Left ventricle myocardium inferior (tissue), 1 donor: Measurements from ENCODE around the gene SETDB2. TPM values are rescaled to one million over a fixed set of nuclear protein-coding genes. Genes with fewer than 3 reads are reported as not detected.
"Not testable (repeated sequence)": the region's sequence is repeated elsewhere in the genome, so short reads cannot be mapped to it uniquely, and the experiment has no call there.

Experiments used
- DNase-seq: peaks from one replicate; pipeline ENCODE4 v3.0.0-alpha.2; 2020
- H3K27ac ChIP-seq: fragments of 200-600 bp; replicated peaks from 2 replicates; pipeline ENCODE4 v1.8.0; 2021
- H3K27me3 ChIP-seq: fragments of 200-600 bp; 2 replicates; pipeline ENCODE4 v1.8.0; 2021; ENCODE audit warnings: low read depth
- H3K36me3 ChIP-seq: fragments of 200-600 bp; 2 replicates; pipeline ENCODE4 v1.8.0; 2021
- H3K4me1 ChIP-seq: fragments of 200-600 bp; 2 replicates; pipeline ENCODE4 v1.8.0; 2021
- H3K4me3 ChIP-seq: fragments of 200-600 bp; 2 replicates; pipeline ENCODE4 v1.8.0; 2021; ENCODE audit warnings: mild to moderate bottlenecking, moderate library complexity
- H3K9me3 ChIP-seq: fragments of 200-600 bp; replicated peaks from 2 replicates; pipeline ENCODE4 v1.8.0; 2021
- CTCF ChIP-seq: fragments of 200-600 bp; IDR thresholded peaks from 2 replicates; pipeline ENCODE4 v1.8.0; 2021; ENCODE audit warnings: antibody characterized with exemption, mild to moderate bottlenecking, borderline replicate concordance
- intact Hi-C: fragments of 100-400 bp; cut with micrococcal nuclease; formaldehyde crosslinking; loops from one replicate; pipeline ENCODE4 v1.11.0; 2022
- total RNA-seq: library from RNA; stranded (reverse); fragmentation: NEBNext Ultra II Directional; extraction: Animal tissue kit (Norgen Biotek cat#: 25700); gene quantifications from one replicate; pipeline ENCODE4 v1.2.1, GENCODE V29; 2021
- donor health status: DM: no; HTN: yes; CAD: no; lungs with severe emphysema.

SETDB2 gene
- total RNA-seq, 1 donor from 2014 or later, result 17.8 TPM

GRCh38 chr13:49488563-49488962, 44.5 kb downstream of the SETDB2 start:
- peaks cover 56% of the 10 kb centered on the region for H3K36me3 ChIP-seq
- H3K9me3 ChIP-seq, result no peaks in the 10 kb centered on the region
- no peaks in the 10 kb centered on the region for H3K4me1 ChIP-seq
- no peaks in the 10 kb centered on the region for H3K27me3 ChIP-seq
- intact Hi-C loops, result no loop called here
- TF ChIP-seq CTCF, result no peak
- no peak overlapping the region for H3K4me3 ChIP-seq
- no peak for DNase-seq
- H3K27ac ChIP-seq, result no peak overlapping the region

GRCh38 chr13:49494645-49495044, 50.6 kb downstream of the SETDB2 start:
- TF ChIP-seq CTCF, result no peak

GRCh38 chr13:49495783-49496762, 52.0 kb downstream of the SETDB2 start, which contains the start of gene PHF11:
Gene PHF11 (plus strand): TSS chr13:49495953. CDS start chr13:49496002, 49 bp downstream.
- peak; percentile 46 for TF ChIP-seq CTCF
- Histone ChIP-seq H3K36me3 (peaks cover 3% of the 10 kb centered on the region), H3K27ac (peak within 1 kb of the TSS; percentile 98), H3K27me3 (no peaks in the 10 kb centered on the region), H3K4me3 (peak within 1 kb of the TSS; percentile 86), H3K4me1 (peaks cover 19% of the 10 kb centered on the region), H3K9me3 (no peaks in the 10 kb centered on the region)
- intact Hi-C loops, result no loop called here
- DNase-seq, result peak; percentile 81

More at GRCh38 chr13:49494645-49495044, 50.6 kb downstream of the SETDB2 start:
- DNase-seq, result no peak
- Histone ChIP-seq H3K4me3 (peak overlapping the region; percentile 86), H3K4me1 (peaks cover 19% of the 10 kb centered on the region), H3K27me3 (no peaks in the 10 kb centered on the region), H3K27ac (peak overlapping the region; percentile 98), H3K9me3 (no peaks in the 10 kb centered on the region), H3K36me3 (peaks cover 10% of the 10 kb centered on the region)
- intact Hi-C loops, result no loop called here

GRCh38 chr13:49496837-49497236, 52.8 kb downstream of the SETDB2 start:
- Histone ChIP-seq H3K27ac (peak overlapping the region; percentile 98), H3K4me1 (peaks cover 19% of the 10 kb centered on the region), H3K4me3 (peak overlapping the region; percentile 86)
- H3K9me3 ChIP-seq, DNase-seq, H3K36me3 ChIP-seq, intact Hi-C loops, H3K27me3 ChIP-seq: not testable (repeated sequence)

GRCh38 chr13:49497272-49497671, 53.2 kb downstream of the SETDB2 start:
- no peaks in the 10 kb centered on the region for H3K9me3 ChIP-seq
- H3K4me3 ChIP-seq, result no peak overlapping the region
- no peak for TF ChIP-seq CTCF
- intact Hi-C loops, result no loop called here
- H3K36me3 ChIP-seq, result no peaks in the 10 kb centered on the region
- peaks cover 19% of the 10 kb centered on the region for H3K4me1 ChIP-seq
- peak overlapping the region; percentile 98 for H3K27ac ChIP-seq
- no peak for DNase-seq
- no peaks in the 10 kb centered on the region for H3K27me3 ChIP-seq

GRCh38 chr13:49498206-49498605, 54.1 kb downstream of the SETDB2 start:
- Histone ChIP-seq H3K36me3 (no peaks in the 10 kb centered on the region), H3K4me3 (no peak overlapping the region), H3K9me3 (no peaks in the 10 kb centered on the region), H3K27ac (no peak overlapping the region), H3K4me1 (peaks cover 25% of the 10 kb centered on the region), H3K27me3 (no peaks in the 10 kb centered on the region)
- DNase-seq, result no peak
- intact Hi-C loops, result no loop called here
- TF ChIP-seq CTCF, result no peak
